NCI-H510A (cell line): Measurements from ENCODE around the gene LRRC10B.

ENCODE experiments used
- DNase-seq: peaks from one replicate; lab custom pipeline; 2025; lab: John Stamatoyannopoulos, UW

LRRC10B gene

DNA sequence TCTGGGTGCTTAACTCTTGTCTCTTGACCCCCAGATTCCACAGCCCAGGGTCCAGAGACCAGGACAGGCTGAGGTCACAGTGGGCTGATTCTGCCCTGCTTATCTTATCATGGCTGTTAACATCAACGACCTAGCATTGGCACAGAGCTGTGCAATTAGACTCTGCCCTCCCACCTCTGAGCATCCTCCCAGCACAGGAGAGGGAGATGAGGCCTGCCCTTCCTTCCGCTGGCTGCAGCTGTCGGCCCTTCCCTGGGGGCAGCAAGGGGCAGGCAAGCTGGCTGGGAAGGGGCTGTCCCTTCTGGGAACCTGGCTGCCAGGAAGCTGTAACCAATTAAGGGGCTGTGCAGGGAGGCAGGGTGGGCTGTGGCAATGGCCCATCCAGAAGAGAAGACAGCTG is 22.5 kb downstream of the LRRC10B start:
- DNase-seq: peak; percentile 49

GRCh38 chr11:61532134-61533038 is 23.8 kb downstream of the LRRC10B start:
- DNase-seq: peak; percentile 66

DNA sequence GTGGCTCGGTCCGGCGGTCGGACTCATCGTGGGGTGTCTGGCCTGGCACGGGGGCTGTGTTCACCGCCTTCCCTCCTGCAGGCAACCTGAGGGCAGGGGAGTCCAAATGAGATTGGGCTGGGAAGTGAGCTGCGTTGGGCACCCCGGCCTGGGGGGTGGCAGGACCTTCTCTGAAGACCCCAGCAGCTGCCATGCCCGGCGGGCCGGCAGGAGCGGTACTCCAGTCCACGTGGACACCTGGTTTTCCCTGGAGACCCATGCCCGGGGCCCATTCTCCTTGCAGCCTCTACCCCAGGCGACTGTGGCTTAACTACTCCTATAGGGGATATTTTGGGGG is 24.5 kb downstream of the LRRC10B start:
- DNase-seq: no peak

DNA sequence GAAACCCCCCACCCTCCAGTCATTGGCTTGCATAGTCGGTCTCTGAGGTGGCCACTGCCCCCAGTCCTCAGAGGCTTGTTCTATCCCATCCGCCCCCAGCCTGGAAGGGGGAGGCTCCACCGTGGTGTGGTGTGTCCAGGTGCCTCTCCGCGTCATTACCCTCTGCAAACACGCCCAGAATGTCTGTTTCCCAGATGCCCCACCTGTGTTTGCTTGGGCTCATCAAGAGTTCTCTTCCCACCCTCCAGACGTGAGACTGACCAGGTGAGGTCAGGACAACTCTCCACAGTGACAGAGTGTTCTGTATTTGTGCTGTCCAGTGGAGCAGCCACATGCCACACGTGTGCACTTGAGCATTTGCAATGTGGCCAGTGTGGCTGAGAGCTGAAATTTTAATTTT is 24.9 kb downstream of the LRRC10B start:
- peak; percentile 97 for DNase-seq

GRCh38 chr11:61534025-61534932 is 25.7 kb downstream of the LRRC10B start:
- peak; percentile 68 for DNase-seq

GRCh38 chr11:61534933-61535839 is 26.6 kb downstream of the LRRC10B start:
- DNase-seq: no peak

DNA sequence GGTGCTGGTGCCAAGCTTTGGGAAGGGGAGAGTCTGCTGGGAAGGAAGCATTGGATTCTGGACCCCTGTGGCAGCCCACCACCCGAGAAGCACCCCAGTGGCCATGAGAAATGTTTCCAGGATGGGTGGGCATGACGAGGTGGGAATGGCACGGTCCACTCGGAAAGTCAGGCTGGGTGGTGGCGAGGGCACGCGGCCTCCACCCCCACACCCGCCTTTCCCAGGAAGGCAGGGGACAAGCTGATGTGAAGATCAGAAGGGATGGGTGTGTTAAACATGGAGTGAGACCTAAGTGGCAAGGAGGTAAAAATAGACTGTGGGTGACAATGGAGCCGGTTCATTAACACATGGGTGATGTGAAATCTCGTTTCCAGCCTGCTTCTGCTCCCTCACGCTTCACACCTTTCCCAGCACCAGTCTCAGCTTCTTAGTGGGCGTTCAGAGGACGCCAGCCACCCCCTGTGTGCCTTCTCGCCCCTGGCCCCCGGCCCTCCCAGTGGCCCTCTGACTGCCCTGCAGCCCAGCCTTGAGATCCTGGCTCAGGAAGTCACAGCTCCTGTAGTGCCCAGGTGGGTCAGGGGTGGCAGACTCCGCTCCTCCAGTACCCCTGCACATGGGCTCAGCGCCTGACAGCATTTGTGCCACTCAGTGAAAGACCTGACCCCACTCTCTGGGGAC is 27.6 kb downstream of the LRRC10B start:
- no peak for DNase-seq

DNA sequence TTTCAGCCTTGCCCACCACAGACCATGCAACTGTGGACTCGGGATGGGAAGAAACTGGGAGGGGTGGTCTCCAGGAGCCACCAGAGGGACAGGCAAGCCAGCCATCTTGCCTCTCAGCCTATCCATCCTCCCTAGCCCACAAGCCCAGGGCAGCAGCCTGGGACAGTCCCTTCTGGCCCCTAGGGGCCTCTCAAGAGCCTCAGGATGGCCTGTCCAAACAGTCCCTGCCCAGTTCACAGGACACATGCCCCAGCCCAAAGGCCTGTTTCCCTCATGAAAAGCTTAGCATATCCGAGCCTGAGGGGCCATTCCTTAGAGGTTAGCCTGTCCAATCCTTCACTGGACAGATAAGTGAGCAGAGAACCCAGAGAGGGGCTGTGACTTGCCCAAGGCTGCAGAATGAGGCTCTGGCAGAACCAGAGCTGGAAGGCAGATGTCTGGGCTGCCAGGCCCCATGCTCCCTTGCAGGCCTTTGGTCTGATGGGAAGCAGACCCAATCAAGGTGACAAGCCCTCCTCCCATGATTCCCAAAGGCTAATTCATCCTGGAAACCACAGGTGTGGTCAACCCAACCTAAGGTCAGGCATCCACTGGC is 28.2 kb downstream of the LRRC10B start:
- no peak for DNase-seq

GRCh38 chr11:61537326-61537725 is 28.8 kb downstream of the LRRC10B start:
- no peak for DNase-seq

DNA sequence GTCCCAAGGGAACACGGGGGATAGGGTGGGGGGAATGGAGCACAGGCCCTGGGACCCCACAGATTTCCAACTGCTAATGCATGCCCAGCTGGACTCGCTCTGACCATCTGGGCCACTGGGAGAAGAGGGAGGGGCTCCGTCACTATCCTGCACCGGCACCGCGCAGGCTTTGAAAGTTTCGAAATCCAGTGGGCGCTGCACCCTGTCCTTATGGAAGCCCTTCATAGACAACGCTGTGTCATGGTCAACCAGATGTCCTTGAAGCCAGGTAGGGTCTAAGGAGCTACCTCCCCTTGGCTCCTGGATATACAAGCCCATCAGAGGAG is 30.1 kb downstream of the LRRC10B start:
- no peak for DNase-seq

DNA sequence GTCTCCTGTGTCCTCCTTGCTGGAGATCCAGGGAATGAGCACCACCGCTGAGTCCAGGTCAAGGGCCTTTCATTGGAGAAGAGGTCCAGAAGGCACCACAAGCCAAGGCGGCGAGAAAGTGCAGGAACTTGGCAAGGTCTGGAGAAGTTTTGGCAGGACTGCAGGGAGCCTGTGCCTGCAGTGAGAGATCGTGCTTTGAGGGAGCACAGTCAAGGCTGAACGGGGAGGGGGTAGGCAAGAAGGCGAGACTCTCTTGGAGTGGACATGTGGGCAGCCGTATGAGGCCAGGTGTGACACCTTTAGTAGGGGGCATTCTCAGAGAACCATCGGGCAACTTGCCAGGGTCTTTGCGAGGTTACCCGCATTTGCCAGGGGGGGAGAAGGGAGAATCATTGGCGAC is 30.5 kb downstream of the LRRC10B start:
- DNase-seq: no peak

DNA sequence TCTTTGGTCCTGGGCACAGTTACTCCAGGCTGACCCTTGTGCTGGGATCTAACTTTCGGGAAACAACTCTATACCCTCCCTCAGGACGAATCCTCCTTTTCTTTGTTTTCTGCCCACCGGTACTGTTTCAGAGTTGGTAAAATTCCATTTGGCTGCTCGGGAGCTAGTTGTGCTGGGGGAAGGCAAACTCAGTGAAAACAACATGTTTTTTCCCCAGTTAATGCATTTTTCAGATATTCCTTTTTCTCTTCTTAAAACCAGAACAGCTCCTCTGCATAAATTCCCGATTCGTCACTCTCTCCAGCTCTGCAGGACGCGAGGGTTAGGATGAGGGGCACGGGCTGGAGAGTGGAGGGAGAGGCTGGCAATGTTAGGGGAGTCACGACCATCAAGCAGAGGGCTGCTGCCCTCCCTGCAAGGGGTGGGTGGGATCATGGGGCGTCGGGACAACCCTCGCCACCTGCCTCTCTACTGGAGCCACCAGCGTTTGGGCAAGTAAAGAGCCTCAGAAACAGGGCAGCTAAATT is 31.3 kb downstream of the LRRC10B start:
- DNase-seq: no peak

GRCh38 chr11:61540528-61540927 is 32.0 kb downstream of the LRRC10B start:
- DNase-seq: no peak

DNA sequence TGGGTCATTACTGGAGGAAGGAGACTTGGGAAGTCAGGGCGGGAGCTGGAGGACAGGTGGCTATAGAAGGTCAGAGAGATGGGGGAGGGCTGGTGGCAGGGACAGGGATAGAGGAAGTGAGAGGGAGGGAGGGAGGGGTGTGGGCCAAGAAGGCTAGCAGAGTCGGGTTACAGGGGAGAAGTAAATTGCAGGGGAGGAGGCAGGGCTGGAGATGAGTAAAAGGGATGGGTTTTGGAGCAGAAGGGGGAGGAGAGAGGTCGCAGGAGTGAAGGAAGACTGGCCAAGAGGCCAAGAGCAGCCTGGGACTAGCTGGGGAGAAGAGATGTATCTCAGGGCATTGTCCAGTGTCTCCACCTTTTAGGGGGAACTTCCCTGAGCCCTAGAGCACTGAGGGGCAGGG is 33.0 kb downstream of the LRRC10B start:
- DNase-seq: peak; percentile 91

- DNase-seq: peak; percentile 82
Measured at GRCh38 chr11:61542024-61542461, 33.5 kb downstream of the LRRC10B start.

- DNase-seq: no peak
Measured at GRCh38 chr11:61542705-61543104, 34.2 kb downstream of the LRRC10B start.

DNA sequence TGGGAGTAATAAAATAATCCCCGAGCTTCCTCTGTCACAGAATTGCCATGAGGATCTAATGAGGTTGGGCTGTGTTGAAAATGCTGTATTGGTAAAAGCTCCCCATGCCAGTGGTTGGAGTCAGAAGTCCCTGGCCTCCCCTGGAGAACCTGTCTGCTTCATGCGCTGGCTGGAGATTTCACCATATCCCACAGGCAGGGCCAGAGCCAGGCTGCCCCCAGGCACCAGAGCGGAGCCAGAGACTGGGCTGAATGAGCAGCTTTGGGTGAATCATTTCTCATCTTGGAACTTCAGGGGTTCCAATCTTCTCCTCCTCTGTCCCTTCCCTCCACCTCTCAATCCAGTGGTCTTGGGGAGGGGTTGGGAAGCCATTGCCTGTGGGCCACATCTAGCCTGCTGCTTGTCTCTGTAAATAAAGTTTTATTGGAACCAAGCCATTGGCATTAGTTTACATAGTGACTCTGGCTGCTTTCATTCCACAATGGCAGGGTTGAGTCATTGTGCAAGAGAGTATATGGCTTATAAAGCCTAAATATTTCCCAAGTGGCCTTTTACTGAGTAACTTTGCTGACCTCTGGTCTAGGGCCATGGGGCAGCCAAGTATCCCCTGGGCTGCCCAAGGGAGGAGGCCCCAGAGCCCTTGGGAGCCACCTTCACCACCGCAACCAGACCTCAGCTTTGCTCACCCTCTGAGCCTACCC is 35.2 kb downstream of the LRRC10B start:
- DNase-seq: no peak

- DNase-seq: no peak
Measured at GRCh38 chr11:61544466-61544865, 35.9 kb downstream of the LRRC10B start.

GRCh38 chr11:61545341-61545740 is 36.8 kb downstream of the LRRC10B start:
- DNase-seq: no peak

- no peak for DNase-seq
Measured at GRCh38 chr11:61545921-61546320, 37.4 kb downstream of the LRRC10B start.
